ENCODE data around the gene TMED8.

DNA sequence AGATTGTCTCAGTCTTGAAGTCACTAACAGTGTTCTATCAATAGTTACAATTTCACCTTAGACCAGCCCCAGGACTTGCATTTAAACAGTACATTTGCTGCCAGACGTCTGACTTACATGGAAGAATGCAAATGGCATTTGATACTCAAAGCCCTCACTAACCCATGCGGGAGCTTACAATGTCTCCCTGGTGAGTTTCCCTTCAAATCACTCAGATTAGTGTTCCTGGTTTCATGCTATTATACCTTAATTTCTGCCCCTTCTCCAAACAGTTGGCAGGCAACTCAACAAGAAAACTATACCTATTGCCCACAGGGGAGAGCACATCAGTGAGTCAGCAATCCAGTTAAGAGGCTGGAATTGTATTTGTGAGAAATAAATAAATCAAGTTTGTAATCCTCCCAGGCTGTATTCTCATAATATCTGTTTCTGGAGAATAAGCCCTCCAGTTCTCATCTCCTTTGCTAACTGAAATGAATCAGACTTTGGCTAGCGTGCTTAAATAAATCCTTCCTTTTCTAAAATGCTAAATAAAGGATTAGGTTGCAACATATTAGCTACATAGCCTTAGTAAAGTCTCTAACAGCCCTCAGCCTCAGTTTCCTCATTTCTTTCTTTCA lies 32.4 kb downstream of the TMED8 start:
- no peak for TF ChIP-seq ZNF331 (CRISPR knock-in tag; IDR thresholded peaks at IDR 0.05)
- TF ChIP-seq EZH2 (conservative IDR thresholded peaks at IDR 0.05; ENCODE audit: low read depth, low read length), result no peak
- TF ChIP-seq CBX2 (IDR thresholded peaks at IDR 0.05; ENCODE audit: low read depth, low read length), result no peak
- TF ChIP-seq CBX2 (CRISPR knock-in tag; IDR thresholded peaks at IDR 0.05; ENCODE audit: low read depth), result no peak
- TF ChIP-seq PHF5A (CRISPR knock-in tag; IDR thresholded peaks at IDR 0.05; ENCODE audit: low read depth, unreplicated experiment), result no peak
- no peak for TF ChIP-seq ZFP36 (IDR thresholded peaks at IDR 0.05; ENCODE audit: borderline replicate concordance, low read depth, low read length, partially characterized antibody)
- TF ChIP-seq, protein P1, sequence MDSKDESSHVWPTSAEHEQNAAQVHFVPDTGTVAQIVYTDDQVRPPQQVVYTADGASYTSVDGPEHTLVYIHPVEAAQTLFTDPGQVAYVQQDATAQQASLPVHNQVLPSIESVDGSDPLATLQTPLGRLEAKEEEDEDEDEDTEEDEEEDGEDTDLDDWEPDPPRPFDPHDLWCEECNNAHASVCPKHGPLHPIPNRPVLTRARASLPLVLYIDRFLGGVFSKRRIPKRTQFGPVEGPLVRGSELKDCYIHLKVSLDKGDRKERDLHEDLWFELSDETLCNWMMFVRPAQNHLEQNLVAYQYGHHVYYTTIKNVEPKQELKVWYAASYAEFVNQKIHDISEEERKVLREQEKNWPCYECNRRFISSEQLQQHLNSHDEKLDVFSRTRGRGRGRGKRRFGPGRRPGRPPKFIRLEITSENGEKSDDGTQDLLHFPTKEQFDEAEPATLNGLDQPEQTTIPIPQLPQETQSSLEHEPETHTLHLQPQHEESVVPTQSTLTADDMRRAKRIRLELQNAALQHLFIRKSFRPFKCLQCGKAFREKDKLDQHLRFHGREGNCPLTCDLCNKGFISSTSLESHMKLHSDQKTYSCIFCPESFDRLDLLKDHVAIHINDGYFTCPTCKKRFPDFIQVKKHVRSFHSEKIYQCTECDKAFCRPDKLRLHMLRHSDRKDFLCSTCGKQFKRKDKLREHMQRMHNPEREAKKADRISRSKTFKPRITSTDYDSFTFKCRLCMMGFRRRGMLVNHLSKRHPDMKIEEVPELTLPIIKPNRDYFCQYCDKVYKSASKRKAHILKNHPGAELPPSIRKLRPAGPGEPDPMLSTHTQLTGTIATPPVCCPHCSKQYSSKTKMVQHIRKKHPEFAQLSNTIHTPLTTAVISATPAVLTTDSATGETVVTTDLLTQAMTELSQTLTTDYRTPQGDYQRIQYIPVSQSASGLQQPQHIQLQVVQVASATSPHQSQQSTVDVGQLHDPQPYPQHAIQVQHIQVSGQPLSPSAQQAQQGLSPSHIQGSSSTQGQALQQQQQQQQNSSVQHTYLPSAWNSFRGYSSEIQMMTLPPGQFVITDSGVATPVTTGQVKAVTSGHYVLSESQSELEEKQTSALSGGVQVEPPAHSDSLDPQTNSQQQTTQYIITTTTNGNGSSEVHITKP (CRISPR knock-in tag; IDR thresholded peaks at IDR 0.05; ENCODE audit: low read depth), result no peak
